CD8-positive, alpha-beta memory T cell (primary cell): ENCODE data around the gene WBP2. TPM values are rescaled to one million over a fixed set of nuclear protein-coding genes. Genes with fewer than 3 reads are reported as not detected.

Experiments used
- CTCF ChIA-PET: fragments of 350-600 bp; sonication (Branson Sonifier 250); formaldehyde crosslinking; loops from one replicate; lab custom pipeline; 2021; ENCODE audit warnings: antibody characterized with exemption; lab: Charles Lee
- POLR2A ChIA-PET: fragments of 350-600 bp; sonication (Branson Sonifier 250); formaldehyde crosslinking; loops from one replicate; lab custom pipeline; 2021; ENCODE audit warnings: antibody characterized with exemption; lab: Charles Lee
- DNase-seq, 5 donors: peaks; one replicate each; pipeline versions ENCODE4 v3.0.0 to v3.0.0-alpha.2; 2020 to 2022; ENCODE audit warnings: mixed read lengths in 1 of 5
- H3K27ac ChIP-seq: one replicate; pipeline ENCODE4 v1.7.0; 2013; ENCODE audit warnings: low read depth, mild to moderate bottlenecking, low read length, moderate library complexity
- H3K27me3 ChIP-seq: 2 replicates; pipeline ENCODE4 v1.7.0; 2013; ENCODE audit warnings: low read length, mild to moderate bottlenecking; ENCODE audit not compliant: insufficient read depth, poor library complexity, severe bottlenecking
- H3K36me3 ChIP-seq: 2 replicates; pipeline ENCODE4 v1.7.0; 2013; ENCODE audit warnings: mild to moderate bottlenecking, low read length, moderate library complexity; ENCODE audit not compliant: insufficient read depth
- H3K4me1 ChIP-seq: 2 replicates; pipeline ENCODE4 v1.7.0; 2013; ENCODE audit warnings: mild to moderate bottlenecking, low read length, moderate library complexity; ENCODE audit not compliant: insufficient read depth
- H3K4me3 ChIP-seq: 2 replicates; pipeline ENCODE4 v1.7.0; 2013; ENCODE audit warnings: mild to moderate bottlenecking, low read length
- H3K9me3 ChIP-seq: 2 replicates; pipeline ENCODE4 v1.7.0; 2013; ENCODE audit warnings: mild to moderate bottlenecking, low read length
- H3K27ac Mint-ChIP-seq, 8 donors: one replicate each; pipeline ENCODE4 v1.8.0; 2020 to 2021; ENCODE audit warnings: mixed read lengths in 8 of 8, mild to moderate bottlenecking in 6 of 8, inconsistent platforms in 3 of 8, moderate library complexity in 3 of 8
- H3K27me3 Mint-ChIP-seq, 2 donors: one replicate each; pipeline ENCODE4 v1.8.0; 2020 to 2021; ENCODE audit warnings: mixed read lengths in 2 of 2, mild to moderate bottlenecking in 1 of 2, moderate library complexity in 1 of 2
- H3K36me3 Mint-ChIP-seq, 3 donors: one replicate each; pipeline ENCODE4 v1.8.0; 2020 to 2021; ENCODE audit warnings: mixed read lengths in 3 of 3, inconsistent platforms in 1 of 3, mild to moderate bottlenecking in 1 of 3
- H3K4me1 Mint-ChIP-seq, 3 donors: one replicate each; pipeline ENCODE4 v1.8.0; 2020 to 2021; ENCODE audit warnings: mixed read lengths in 3 of 3, inconsistent platforms in 1 of 3, mild to moderate bottlenecking in 1 of 3
- H3K4me3 Mint-ChIP-seq, 7 donors: one replicate each; pipeline ENCODE4 v1.8.0; 2020 to 2021; ENCODE audit warnings: mixed read lengths in 7 of 7, mild to moderate bottlenecking in 6 of 7, moderate library complexity in 4 of 7, inconsistent platforms in 2 of 7
- H3K9me3 Mint-ChIP-seq, 5 donors: one replicate each; pipeline ENCODE4 v1.8.0; 2020 to 2022; ENCODE audit warnings: mixed read lengths in 5 of 5, mild to moderate bottlenecking in 3 of 5, moderate library complexity in 2 of 5, inconsistent platforms in 1 of 5
- polyA plus RNA-seq: library from polyadenylated mRNA; unstranded; fragments of 300-500 nt; fragmentation: Illumina TruSeq; gene quantifications from one replicate; pipeline ENCODE4 v1.2.3, GENCODE V29; 2021
- total RNA-seq, 2 experiments: library from RNA; stranded (reverse); gene quantifications; one replicate each; pipeline ENCODE4 v1.2.3, GENCODE V29; 2021

The WBP2 gene
- total and polyA plus RNA-seq, 3 experiments from 2014 or later: 47.5 to 129 (median 53.2) TPM

GRCh38 chr17:75828076-75828400 is 27.1 kb downstream of the WBP2 start:
- CTCF ChIA-PET: interaction anchor here (1.4 to 3.1 kb wide), 5 partner anchors 33 to 113 kb away, joined by 3 to 14 read pairs (median 3); partner anchors contain the start of gene FBF1
- Mint-ChIP-seq H3K9me3 (no peaks in the 10 kb centered on the region), H3K27ac (peak overlapping the region; percentile 34 to 100 (median 94)), H3K4me3 (peak overlapping the region; percentile 46 to 84 (median 63)), H3K27me3 (no peaks in the 10 kb centered on the region), H3K36me3 (peaks cover 0 to 63% (median 0%) of the 10 kb centered on the region in 3 donors), H3K4me1 (peaks cover 19 to 26% (median 23%) of the 10 kb centered on the region in 3 donors)
- peaks cover 8% of the 10 kb centered on the region for H3K36me3 ChIP-seq
- no peaks in the 10 kb centered on the region for H3K9me3 ChIP-seq
- H3K27ac ChIP-seq: peak overlapping the region; percentile 57
- peaks cover 20% of the 10 kb centered on the region for H3K4me1 ChIP-seq
- peak in 2 of 5 donors; percentile 45 to 52 for DNase-seq
- POLR2A ChIA-PET: interaction anchor here (0.6 to 1.6 kb wide), 6 partner anchors 13 to 75 kb away, joined by 3 to 6 read pairs (median 4); a partner anchor contains a TSS
- H3K4me3 ChIP-seq: no peak overlapping the region
- no peaks in the 10 kb centered on the region for H3K27me3 ChIP-seq

- peak overlapping the region; percentile 26 for H3K4me3 ChIP-seq
- H3K9me3 ChIP-seq: no peaks in the 10 kb centered on the region
- peaks cover 8% of the 10 kb centered on the region for H3K36me3 ChIP-seq
- no peaks in the 10 kb centered on the region for H3K27me3 ChIP-seq
- no peaks in the 10 kb centered on the region for H3K9me3 Mint-ChIP-seq
- H3K36me3 Mint-ChIP-seq: peaks cover 0 to 61% (median 0%) of the 10 kb centered on the region in 3 donors
- POLR2A ChIA-PET: interaction anchor here (0.8 to 1.6 kb wide), 6 partner anchors 16 to 74 kb away, joined by 3 to 6 read pairs (median 4); partner anchors contain the start of genes UNC13D and UNK
- H3K27me3 Mint-ChIP-seq: no peaks in the 10 kb centered on the region
- H3K27ac Mint-ChIP-seq: peak overlapping the region; percentile 61 to 100 (median 94)
- CTCF ChIA-PET: interaction anchor here (0.7 to 3.1 kb wide), 12 partner anchors 9 to 194 kb away, joined by 3 to 14 read pairs (median 3); partner anchors contain the start of genes FBF1, GALK1, SMIM5 and UNC13D
- peak; percentile 58 to 83 (median 72) for DNase-seq
- H3K4me1 ChIP-seq: peaks cover 17% of the 10 kb centered on the region
- peak overlapping the region; percentile 62 to 85 (median 65) for H3K4me3 Mint-ChIP-seq
- peak overlapping the region; percentile 57 for H3K27ac ChIP-seq
- H3K4me1 Mint-ChIP-seq: peaks cover 15 to 22% (median 19%) of the 10 kb centered on the region in 3 donors
Observed at GRCh38 chr17:75827308-75828075, 27.6 kb downstream of the WBP2 start.

- Histone ChIP-seq H3K4me1 (peaks cover 17% of the 10 kb centered on the region), H3K9me3 (no peaks in the 10 kb centered on the region), H3K36me3 (peaks cover 8% of the 10 kb centered on the region), H3K4me3 (no peak overlapping the region), H3K27me3 (no peaks in the 10 kb centered on the region), H3K27ac (no peak overlapping the region)
- H3K27me3 Mint-ChIP-seq: no peaks in the 10 kb centered on the region
- DNase-seq: no peak
- peak overlapping the region in 1 of 7 donors; percentile 36 for H3K4me3 Mint-ChIP-seq
- H3K36me3 Mint-ChIP-seq: peaks cover 0 to 63% (median 0%) of the 10 kb centered on the region in 3 donors
- H3K27ac Mint-ChIP-seq: peak overlapping the region in 6 of 8 donors; percentile 85 to 100 (median 95)
- ChIA-PET CTCF (interaction anchor here (0.7 to 3.1 kb wide), 13 partner anchors 8 to 194 kb away, joined by 3 to 14 read pairs (median 3); partner anchors contain the start of genes FBF1, GALK1, SMIM5 and UNC13D), POLR2A (interaction anchor here (0.8 to 1.5 kb wide), 7 partner anchors 10 to 69 kb away, joined by 3 to 6 read pairs (median 4); partner anchors contain the start of genes UNC13D and UNK)
- no peaks in the 10 kb centered on the region for H3K9me3 Mint-ChIP-seq
- peaks cover 16 to 22% (median 19%) of the 10 kb centered on the region in 3 donors for H3K4me1 Mint-ChIP-seq
Observed at GRCh38 chr17:75826561-75827307, 28.4 kb downstream of the WBP2 start.

- ChIA-PET POLR2A (interaction anchor here (0.6 to 1.5 kb wide), 5 partner anchors 10 to 70 kb away, joined by 3 to 6 read pairs (median 4); no protein-coding TSS in a partner anchor), CTCF (interaction anchor here (0.7 to 3.1 kb wide), 8 partner anchors 19 to 193 kb away, joined by 3 to 14 read pairs (median 5); partner anchors contain the start of genes GALK1 and SMIM5)
- H3K9me3 Mint-ChIP-seq: no peaks in the 10 kb centered on the region
- H3K4me1 Mint-ChIP-seq: peaks cover 22 to 27% (median 24%) of the 10 kb centered on the region in 3 donors
- H3K36me3 Mint-ChIP-seq: peaks cover 0 to 68% (median 5%) of the 10 kb centered on the region in 3 donors
- H3K27ac Mint-ChIP-seq: peak overlapping the region in 6 of 8 donors; percentile 23 to 91 (median 54)
- Histone ChIP-seq H3K27ac (no peak overlapping the region), H3K9me3 (no peaks in the 10 kb centered on the region), H3K36me3 (peaks cover 8% of the 10 kb centered on the region), H3K4me1 (peaks cover 21% of the 10 kb centered on the region), H3K4me3 (no peak overlapping the region), H3K27me3 (no peaks in the 10 kb centered on the region)
- no peak for DNase-seq
- H3K27me3 Mint-ChIP-seq: no peaks in the 10 kb centered on the region
- no peak overlapping the region for H3K4me3 Mint-ChIP-seq
Observed at GRCh38 chr17:75825748-75826370, 29.3 kb downstream of the WBP2 start.

GRCh38 chr17:75825149-75825552 is 30.0 kb downstream of the WBP2 start:
- Histone ChIP-seq H3K27me3 (no peaks in the 10 kb centered on the region), H3K27ac (no peak overlapping the region), H3K4me3 (no peak overlapping the region), H3K9me3 (no peaks in the 10 kb centered on the region), H3K36me3 (peaks cover 9% of the 10 kb centered on the region), H3K4me1 (peaks cover 21% of the 10 kb centered on the region)
- H3K4me1 Mint-ChIP-seq: peaks cover 22 to 30% (median 24%) of the 10 kb centered on the region in 3 donors
- no peaks in the 10 kb centered on the region for H3K27me3 Mint-ChIP-seq
- no peak for DNase-seq
- no peak overlapping the region for H3K4me3 Mint-ChIP-seq
- CTCF ChIA-PET: interaction anchor here (1.2 to 2.7 kb wide), 4 partner anchors 20 to 60 kb away, joined by 3 to 13 read pairs (median 4); partner anchors contain the start of gene GALK1
- H3K36me3 Mint-ChIP-seq: peaks cover 0 to 68% (median 5%) of the 10 kb centered on the region in 3 donors
- peak overlapping the region in 3 of 8 donors; percentile 26 to 85 (median 37) for H3K27ac Mint-ChIP-seq
- POLR2A ChIA-PET: interaction anchor here (0.6 to 1.5 kb wide), 3 partner anchors 19 to 71 kb away, joined by 3 to 4 read pairs (median 4); no protein-coding TSS in a partner anchor
- no peaks in the 10 kb centered on the region for H3K9me3 Mint-ChIP-seq

GRCh38 chr17:75824666-75825065 is 30.5 kb downstream of the WBP2 start:
- H3K27ac ChIP-seq: no peak overlapping the region
- H3K27me3 ChIP-seq: no peaks in the 10 kb centered on the region
- peaks cover 22 to 30% (median 24%) of the 10 kb centered on the region in 3 donors for H3K4me1 Mint-ChIP-seq
- ChIA-PET CTCF (interaction anchor here (0.8 to 2.7 kb wide), 4 partner anchors 21 to 60 kb away, joined by 3 to 13 read pairs (median 4); partner anchors contain the start of gene GALK1), POLR2A (interaction anchor here (0.6 kb wide), 1 partner anchor 36 kb away, joined by 3 read pairs; no protein-coding TSS in a partner anchor)
- no peaks in the 10 kb centered on the region for H3K9me3 ChIP-seq
- no peak for DNase-seq
- peaks cover 21% of the 10 kb centered on the region for H3K4me1 ChIP-seq
- H3K9me3 Mint-ChIP-seq: no peaks in the 10 kb centered on the region
- H3K27ac Mint-ChIP-seq: peak overlapping the region in 4 of 8 donors; percentile 15 to 88 (median 44)
- no peak overlapping the region for H3K4me3 ChIP-seq
- H3K36me3 ChIP-seq: peaks cover 10% of the 10 kb centered on the region
- peak overlapping the region in 1 of 7 donors; percentile 40 for H3K4me3 Mint-ChIP-seq
- peaks cover 0 to 68% (median 5%) of the 10 kb centered on the region in 3 donors for H3K36me3 Mint-ChIP-seq
- no peaks in the 10 kb centered on the region for H3K27me3 Mint-ChIP-seq
